Ammon's horn (tissue), 1 donor: Measurements from ENCODE around the gene ZNF624.
"Not testable (repeated sequence)": the region's sequence is repeated elsewhere in the genome, so short reads cannot be mapped to it uniquely, and the experiment has no call there.

Experiments
- DNase-seq: peaks from one replicate; pipeline ENCODE4 v3.0.0-alpha.2; 2016; ENCODE audit warnings: low spot score

Gene ZNF624

DNA sequence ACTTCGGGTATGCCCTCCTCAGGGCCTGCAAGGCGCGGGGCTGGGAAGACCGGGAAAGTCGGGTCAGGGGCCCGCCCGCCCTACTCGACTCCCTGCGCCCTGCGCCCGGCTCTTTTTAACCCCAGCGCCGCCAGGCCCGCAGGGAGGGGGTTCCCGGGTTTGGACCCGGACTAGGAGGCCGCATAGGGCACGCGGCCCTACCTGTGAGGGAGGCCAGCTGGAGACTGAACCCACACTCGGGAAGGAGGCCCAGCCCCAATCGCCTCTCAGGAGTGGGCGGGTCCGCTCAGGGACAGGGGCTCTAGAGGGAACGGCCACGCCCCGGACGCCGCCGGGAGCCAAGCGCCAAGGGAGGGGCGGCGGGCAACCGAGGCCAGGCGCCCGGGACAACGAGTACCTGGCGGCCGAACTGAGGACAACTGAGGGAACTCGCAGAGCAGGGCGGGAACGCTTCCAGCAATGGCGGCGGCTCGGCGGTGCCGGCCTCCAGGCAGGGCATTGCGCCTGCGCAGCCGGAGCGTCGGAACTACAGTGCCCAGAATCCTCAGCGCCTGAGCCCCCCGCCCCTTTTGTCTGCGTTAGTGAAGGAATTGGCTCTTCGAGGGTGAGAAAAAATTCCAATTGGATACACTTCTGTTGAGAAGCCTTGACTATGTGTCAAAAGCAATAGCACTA lies at the start of gene ZNF624:
TSS of gene ZNF624 (minus strand) at position 484 of the 675 bp plus-strand sequence.
- DNase-seq, result peak; percentile 92

DNA sequence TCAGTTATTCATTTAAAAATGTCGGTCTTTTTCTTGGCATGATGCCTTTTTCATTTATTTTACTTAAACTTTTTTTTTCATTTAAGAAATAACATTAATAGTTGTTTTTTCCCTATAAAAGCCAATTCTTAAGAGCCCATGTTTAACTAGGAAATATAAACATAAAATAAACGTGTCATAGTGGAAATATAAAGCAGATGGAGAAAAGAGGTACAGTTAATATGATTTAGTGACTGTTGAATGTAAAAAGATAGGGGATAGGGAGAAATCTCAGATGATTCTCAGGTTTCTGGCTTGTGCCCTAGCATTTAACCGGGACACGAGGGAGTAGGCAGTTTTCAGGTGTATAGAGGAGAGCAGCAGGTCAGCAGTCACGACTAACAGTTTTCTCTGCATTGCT lies 44.0 kb upstream of the ZNF624 start:
- not testable (repeated sequence) for DNase-seq

DNA sequence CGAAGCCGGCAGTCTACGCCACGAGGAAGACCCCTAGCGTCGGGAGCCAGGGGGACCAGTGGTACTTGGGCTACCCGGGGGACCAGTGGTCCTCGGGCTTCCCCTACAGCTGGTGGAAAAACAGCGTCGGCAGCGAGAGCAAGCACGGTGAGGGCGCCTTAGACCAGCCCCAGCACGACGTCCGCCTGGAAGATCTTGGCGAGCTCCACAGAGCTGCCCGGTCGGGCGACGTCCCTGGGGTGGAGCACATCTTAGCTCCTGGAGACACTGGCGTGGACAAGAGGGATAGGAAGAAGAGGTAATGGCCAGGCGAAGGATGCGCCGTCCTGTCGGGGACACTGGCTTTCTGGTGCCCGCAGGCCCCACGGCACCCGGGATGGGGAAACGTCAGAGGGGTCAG lies 36.8 kb upstream of the ZNF624 start:
- not testable (repeated sequence) for DNase-seq

DNA sequence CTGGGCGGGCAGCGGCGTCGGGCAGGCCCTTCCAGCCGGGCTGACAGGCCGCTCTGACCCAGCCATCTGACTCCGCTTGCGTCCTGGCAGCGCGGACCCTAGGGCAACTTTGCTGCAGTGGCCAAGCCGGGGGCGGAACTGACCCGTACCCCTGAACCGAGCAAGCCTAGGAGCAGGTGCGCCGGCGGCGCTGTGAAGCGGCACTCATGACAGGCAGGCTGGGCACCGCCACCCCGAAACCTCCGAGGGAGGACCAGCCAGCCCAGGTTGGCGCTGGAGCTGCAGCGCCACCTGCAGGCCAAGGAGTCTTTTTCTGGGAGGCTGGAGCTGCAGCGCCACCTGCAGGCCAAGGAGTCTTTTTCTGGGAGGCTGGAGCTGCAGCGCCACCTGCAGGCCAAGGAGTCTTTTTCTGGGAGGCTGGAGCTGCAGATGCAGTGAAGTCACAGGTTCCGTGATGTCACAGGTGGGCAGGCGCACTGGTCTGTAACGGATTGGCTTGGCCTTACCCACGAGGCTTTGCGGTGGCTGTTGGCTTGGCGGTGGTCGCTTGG lies 36.2 kb upstream of the ZNF624 start, which contains the start of gene CCDC144A:
TSS of gene CCDC144A (plus strand) at position 511 of the 551 bp plus-strand sequence. CDS start 160 bp downstream, outside the sequence.
- peak; percentile 60 for DNase-seq

- not testable (repeated sequence) for DNase-seq
These were observed 33.5 kb upstream of the ZNF624 start for GRCh38 chr17:16687151-16687550.

DNA sequence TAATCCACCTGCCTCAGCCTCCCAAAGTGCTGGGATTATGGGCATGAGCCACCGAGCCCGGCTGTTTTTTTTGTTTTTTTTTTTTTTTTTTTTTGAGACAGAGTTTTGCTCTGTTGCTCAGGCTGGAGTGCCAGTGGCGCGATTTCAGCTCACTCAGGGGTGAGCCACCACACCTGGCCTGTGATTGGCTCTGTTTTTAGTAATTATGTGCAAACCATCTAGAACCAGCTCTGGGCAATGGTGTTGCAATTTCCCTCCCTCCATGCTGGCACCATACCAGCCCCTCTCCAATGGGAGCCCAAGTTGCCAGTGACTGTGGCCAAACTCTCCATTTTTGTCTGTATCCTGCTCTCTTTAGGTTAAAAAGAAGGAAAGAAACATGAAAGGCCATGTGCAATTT lies 32.4 kb upstream of the ZNF624 start:
- DNase-seq, result not testable (repeated sequence)

GRCh38 chr17:16683290-16684138 lies 29.9 kb upstream of the ZNF624 start:
- DNase-seq, result not testable (repeated sequence)

DNA sequence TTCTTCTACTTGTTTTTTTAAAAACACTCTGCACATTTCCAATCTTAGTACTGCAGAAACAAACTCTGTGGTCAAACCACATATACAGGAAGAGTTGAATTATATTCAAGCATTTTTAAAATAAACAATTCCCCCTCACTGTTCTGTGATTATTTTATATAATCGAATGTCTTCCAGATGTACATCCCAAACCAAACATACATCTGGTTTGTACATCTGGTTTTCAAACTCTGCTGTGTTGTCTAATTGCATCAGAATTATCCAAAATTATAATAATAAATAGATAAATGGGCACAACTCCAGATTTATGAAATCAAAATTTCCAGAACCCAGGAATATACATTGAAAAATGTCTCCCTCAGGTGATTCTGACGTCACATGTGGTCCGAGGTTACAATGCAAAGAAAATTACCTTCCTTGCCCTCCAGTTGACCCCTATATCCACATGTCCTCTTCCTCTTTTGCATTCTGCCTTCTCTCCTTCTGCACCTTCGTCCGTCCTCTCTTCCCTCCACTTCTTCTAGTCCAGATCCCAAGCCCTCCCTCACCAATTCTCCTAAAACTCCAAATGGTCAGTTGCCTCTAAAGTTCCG lies 23.1 kb upstream of the ZNF624 start:
- no peak for DNase-seq

DNA sequence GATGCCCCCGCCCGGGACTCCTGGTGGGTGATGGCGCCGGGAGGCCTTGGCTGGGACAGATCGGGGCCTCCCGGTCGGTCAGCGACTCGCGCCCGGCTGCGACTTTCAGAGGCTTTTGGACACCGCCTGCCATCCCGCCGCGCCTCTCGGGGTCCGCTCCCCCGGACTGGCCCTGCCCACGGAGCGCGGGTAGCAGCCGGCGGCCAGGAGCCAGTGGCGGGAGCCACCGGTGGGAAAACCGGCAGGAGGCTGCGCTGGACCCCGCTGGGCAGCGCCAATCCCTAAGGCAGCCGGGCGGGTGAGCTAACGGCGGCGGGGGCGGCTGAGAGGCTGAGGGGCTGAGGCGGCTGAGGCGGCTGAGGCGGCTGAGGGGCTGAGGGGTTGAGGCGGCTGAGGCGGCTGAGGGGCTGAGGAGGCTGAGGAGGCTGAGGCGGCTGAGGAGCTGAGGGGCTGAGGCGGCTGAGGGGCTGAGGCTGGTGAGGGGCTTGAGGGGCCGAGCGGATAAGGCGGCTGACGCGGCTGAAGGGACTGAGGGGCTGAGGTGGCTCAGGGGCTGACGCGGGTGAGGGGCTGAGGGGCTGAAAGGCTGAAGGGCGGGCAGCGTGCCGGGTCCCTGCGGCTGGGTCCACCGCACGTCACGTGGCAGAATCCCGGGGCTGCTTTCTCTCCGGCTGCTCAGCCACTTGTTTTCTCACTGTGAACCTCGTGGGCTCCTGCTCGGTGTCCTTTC lies 13.4 kb upstream of the ZNF624 start:
- DNase-seq, result peak; percentile 68

DNA sequence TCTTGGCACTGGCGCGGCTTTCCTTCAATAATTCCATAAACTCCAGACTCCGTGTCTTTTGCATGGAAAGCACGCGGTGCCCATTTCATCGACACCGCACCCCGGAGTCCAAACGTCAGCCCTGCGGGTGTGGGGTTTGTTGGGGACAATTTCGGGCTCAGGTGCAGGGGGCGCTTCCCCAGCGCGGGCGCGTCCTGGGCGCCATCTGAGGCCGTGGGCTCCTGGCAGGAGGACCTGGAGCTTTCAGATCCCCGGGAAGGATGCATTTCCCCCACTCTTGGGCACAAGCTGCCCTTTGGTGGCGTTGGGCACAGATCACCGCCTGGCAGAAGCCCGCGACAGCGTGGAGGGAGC lies 12.9 kb upstream of the ZNF624 start:
- DNase-seq, result not testable (repeated sequence)

DNA sequence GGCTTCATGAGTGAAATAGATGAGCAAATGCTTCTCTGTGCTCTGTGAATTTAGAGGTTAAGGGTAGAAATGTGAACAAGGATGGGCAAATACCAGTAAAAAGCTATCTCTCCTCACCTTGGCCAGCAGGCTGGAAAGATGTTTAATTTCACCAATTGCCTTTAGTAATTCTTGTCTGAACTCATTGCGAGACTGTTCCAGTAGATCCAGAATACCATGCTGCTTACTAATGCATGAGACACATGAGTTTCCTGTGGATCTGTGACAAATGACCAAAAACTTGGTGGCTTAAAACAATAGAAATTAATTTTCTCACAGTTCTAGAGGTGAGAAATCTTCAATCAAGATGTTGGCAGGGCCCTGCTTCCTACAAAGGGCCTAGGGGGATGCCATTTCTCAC lies 9.3 kb upstream of the ZNF624 start:
- no peak for DNase-seq

DNA sequence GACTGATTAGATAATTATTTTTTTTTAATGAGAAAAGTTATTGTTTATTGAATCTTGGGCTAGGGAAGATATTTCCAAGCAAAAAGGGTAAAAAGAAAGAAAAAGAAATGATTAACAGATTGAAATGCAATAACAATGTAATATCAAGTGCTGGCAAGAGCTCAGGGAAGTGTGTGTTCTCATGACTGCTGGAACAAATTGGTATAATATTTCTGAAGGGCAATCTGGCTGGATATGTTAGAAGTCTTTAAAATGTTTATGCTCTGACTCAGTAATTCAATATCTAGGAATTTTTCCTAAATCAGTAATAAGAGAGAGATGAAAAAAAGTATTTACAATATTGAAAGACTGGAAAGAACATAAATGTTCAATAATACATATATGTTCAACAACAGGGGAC lies 7.6 kb upstream of the ZNF624 start:
- no peak for DNase-seq

- peak; percentile 10 for DNase-seq
These were observed 743 bp downstream of the ZNF624 start for GRCh38 chr17:16652847-16653366.

GRCh38 chr17:16652252-16652651 lies 1.4 kb downstream of the ZNF624 start:
- no peak for DNase-seq

DNA sequence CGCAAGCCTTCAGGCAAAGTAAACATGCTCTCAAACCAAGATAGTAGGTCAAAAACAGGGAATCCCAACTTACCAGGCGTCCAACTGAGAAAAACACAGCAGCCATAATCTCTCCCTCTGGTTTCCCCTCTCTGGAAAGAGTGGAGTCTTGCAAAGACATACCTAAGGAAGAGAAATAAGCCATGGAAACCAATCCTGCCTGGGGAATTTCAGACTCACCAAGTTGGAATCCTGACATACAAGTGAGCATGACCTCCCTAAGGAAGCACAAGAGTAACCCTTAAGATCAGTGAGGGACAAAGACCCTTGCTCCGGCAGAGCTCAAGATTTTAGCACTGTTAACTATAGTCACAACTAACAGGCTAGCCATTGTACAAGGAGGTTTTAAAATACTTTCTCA lies 4.1 kb downstream of the ZNF624 start:
- DNase-seq, result no peak

GRCh38 chr17:16639438-16639837 lies 14.2 kb downstream of the ZNF624 start:
- no peak for DNase-seq

GRCh38 chr17:16623282-16623681 lies 30.4 kb downstream of the ZNF624 start:
- DNase-seq, result no peak

GRCh38 chr17:16622540-16623277 lies 30.9 kb downstream of the ZNF624 start:
- DNase-seq, result no peak

- DNase-seq, result no peak
These were observed 36.1 kb downstream of the ZNF624 start for GRCh38 chr17:16617481-16618060.

DNA sequence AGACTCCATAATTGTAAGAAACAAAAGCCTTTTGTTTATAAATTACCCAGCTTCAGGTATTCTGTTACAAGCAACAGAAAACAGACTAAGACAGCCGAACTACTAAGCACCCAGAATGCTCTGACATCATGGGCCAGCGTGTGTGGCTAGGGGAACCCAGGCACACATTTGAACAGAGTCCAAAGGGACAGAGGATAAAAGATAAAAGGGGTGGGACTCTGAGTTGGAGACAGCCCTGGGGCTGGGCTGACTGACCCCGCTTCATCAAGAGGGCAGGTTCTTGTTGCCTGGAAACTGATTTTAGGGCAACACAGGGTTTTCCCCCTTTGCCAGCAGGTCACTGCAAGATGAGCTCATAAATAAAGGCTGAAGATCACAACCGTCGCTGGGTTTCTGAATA lies 54.1 kb downstream of the ZNF624 start:
- no peak for DNase-seq
